PC-3 (cell line): Measurements from ENCODE around the gene TNFRSF18. TPM values are rescaled to one million over a fixed set of nuclear protein-coding genes. Genes with fewer than 3 reads are reported as not detected.
A peak's percentile ranks its signal among the peaks of the same experiment; 100 is the strongest.

Source experiments
- ATAC-seq: fragments of 200-7000 bp; cut with Tn5 transposase; 2 replicates; pipeline ENCODE4 v1.9.1; 2020; ENCODE audit warnings: mild to moderate bottlenecking, moderate library complexity
- BruUV-seq: library from RNA; stranded (reverse); fragments of 400-500 nt; replicated peaks from 2 replicates; lab custom pipeline; 2021; lab: Mats Ljungman, UMichigan
- CTCF ChIA-PET: fragments of 300-600 bp; sonication (Branson Sonifier 250); formaldehyde crosslinking; loops from one replicate; lab custom pipeline; 2022; ENCODE audit warnings: antibody characterized with exemption; lab: Charles Lee
- POLR2A ChIA-PET: fragments of 300-600 bp; sonication (Branson Sonifier 250); formaldehyde crosslinking; loops from one replicate; lab custom pipeline; 2022; ENCODE audit warnings: antibody characterized with exemption; ENCODE audit not compliant: unreplicated experiment; lab: Charles Lee
- DNase-seq: peaks from one replicate; pipeline ENCODE4 v3.0.0-alpha.2; 2015
- H2AFZ ChIP-seq: fragments of 300-600 bp; sonication (generic); 2 replicates; pipeline ENCODE4 v1.6.0; 2016; ENCODE audit warnings: antibody characterized with exemption, low read length
- H3F3A ChIP-seq: fragments of 300-600 bp; sonication (generic); one replicate; pipeline ENCODE4 v1.6.0; 2017; ENCODE audit warnings: antibody characterized with exemption, low read length, control low read depth, mild to moderate bottlenecking; ENCODE audit not compliant: unreplicated experiment
- H3K27ac ChIP-seq: fragments of 300-600 bp; sonication (generic); 2 replicates; pipeline ENCODE4 v1.5.1; 2016; ENCODE audit warnings: mild to moderate bottlenecking, low read length
- H3K27me3 ChIP-seq: fragments of 300-600 bp; sonication (generic); 2 replicates; pipeline ENCODE4 v1.6.1; 2016; ENCODE audit warnings: low read length, mixed read lengths
- H3K36me3 ChIP-seq: fragments of 300-600 bp; sonication (generic); 2 replicates; pipeline ENCODE4 v1.6.1; 2016; ENCODE audit warnings: low read depth, mixed run types, low read length, mixed read lengths
- H3K4me1 ChIP-seq: fragments of 300-600 bp; sonication (generic); 2 replicates; pipeline ENCODE4 v1.5.1; 2016; ENCODE audit warnings: low read length; ENCODE audit not compliant: insufficient read depth
- H3K4me2 ChIP-seq: fragments of 300-600 bp; sonication (generic); 2 replicates; pipeline ENCODE4 v1.6.0; 2016; ENCODE audit warnings: low read length
- H3K4me3 ChIP-seq: fragments of 300-600 bp; sonication (generic); 2 replicates; pipeline ENCODE4 v1.5.1; 2016; ENCODE audit warnings: mild to moderate bottlenecking, low read length, mixed read lengths
- H3K79me2 ChIP-seq: fragments of 300-600 bp; sonication (generic); 2 replicates; pipeline ENCODE4 v1.6.1; 2017; ENCODE audit warnings: low read length, mixed read lengths
- H3K9ac ChIP-seq: fragments of 300-600 bp; sonication (generic); 2 replicates; pipeline ENCODE4 v1.6.0; 2016; ENCODE audit warnings: mild to moderate bottlenecking, low read length
- H3K9me2 ChIP-seq: fragments of 300-600 bp; sonication (generic); replicated peaks from 2 replicates; pipeline ENCODE4 v1.6.1; 2016; ENCODE audit warnings: mixed run types, low read length, mixed read lengths
- H3K9me3 ChIP-seq: fragments of 300-600 bp; sonication (generic); 2 replicates; pipeline ENCODE4 v1.6.1; 2016; ENCODE audit warnings: low read length, mixed read lengths
- H4K20me1 ChIP-seq: fragments of 300-600 bp; sonication (generic); 2 replicates; pipeline ENCODE4 v1.6.1; 2016; ENCODE audit warnings: low read length, mixed read lengths
- CTCF ChIP-seq: fragments of 300-600 bp; sonication (generic); conservative IDR thresholded peaks from 2 replicates; pipeline ENCODE4 v1.5.1; 2017; ENCODE audit warnings: antibody characterized with exemption, low read depth, mild to moderate bottlenecking, low read length
- EZH2 ChIP-seq: fragments of 300-600 bp; sonication (generic); IDR thresholded peaks from one replicate; pipeline ENCODE4 v1.6.1; 2017; ENCODE audit warnings: antibody characterized with exemption, mild to moderate bottlenecking, low read length; ENCODE audit not compliant: unreplicated experiment
- EZH2phosphoT487 ChIP-seq: fragments of 300-600 bp; sonication (generic); IDR thresholded peaks from 2 replicates; pipeline ENCODE4 v1.6.1; 2018; ENCODE audit warnings: mild to moderate bottlenecking, antibody characterized with exemption, low read length, borderline replicate concordance
- intact Hi-C: fragments of 100-400 bp; cut with micrococcal nuclease; formaldehyde crosslinking; loops from 2 replicates; pipeline ENCODE4 v1.9.0; 2023
- total RNA-seq: library from RNA; depleted of rRNA; stranded (reverse); fragments of >200 nt; gene quantifications from 2 replicates; pipeline ENCODE4 v1.2.3, GENCODE V29; 2014

TNFRSF18 gene
- total RNA-seq, 1 experiment from 2014 or later = 87.2 TPM

GRCh38 chr1:1207571-1207892 is 1.1 kb upstream of the TNFRSF18 start:
- Histone ChIP-seq H3K27ac (peak overlapping the region; percentile 9; the same call in 1 of the 2 replicates), H3K4me3 (peak overlapping the region; percentile 60; the same call in 1 of the 2 replicates), H4K20me1 (no peaks in the 10 kb centered on the region), H3K27me3 (no peaks in the 10 kb centered on the region), H3K36me3 (no peaks in the 10 kb centered on the region), H3K4me1 (peaks cover 25% of the 10 kb centered on the region), H3K9me3 (no peaks in the 10 kb centered on the region), H2AFZ (peak overlapping the region; percentile 15; the same call in 1 of the 2 replicates), H3F3A (no peaks in the 10 kb centered on the region), H3K79me2 (peaks cover 12% of the 10 kb centered on the region), H3K9ac (no peak overlapping the region), H3K9me2 (no peaks in the 10 kb centered on the region), H3K4me2 (peak overlapping the region; percentile 84)
- ChIA-PET CTCF (interaction anchor here (1.0 kb wide), 1 partner anchor 86 kb away, joined by 3 read pairs; no protein-coding TSS in a partner anchor), POLR2A (no interaction called here)
- intact Hi-C loops = no loop called here
- DNase-seq = peak; percentile 33
- TF ChIP-seq EZH2 (no peak), EZH2phosphoT487 (no peak), CTCF (no peak)
- no TSS peak for BruUV-seq
- ATAC-seq = no peak

GRCh38 chr1:1206966-1207531 is 657 bp upstream of the TNFRSF18 start:
- H3K36me3 ChIP-seq = no peaks in the 10 kb centered on the region
- TF ChIP-seq CTCF = peak; percentile 31; the same call in 1 of the 2 replicates
- no peak for TF ChIP-seq EZH2phosphoT487
- peaks cover 12% of the 10 kb centered on the region for H3K79me2 ChIP-seq
- DNase-seq = peak; percentile 20
- H3K27ac ChIP-seq = no peak overlapping the region
- H3K27me3 ChIP-seq = no peaks in the 10 kb centered on the region
- BruUV-seq = no TSS peak
- peak overlapping the region; percentile 66 for H2AFZ ChIP-seq
- no peaks in the 10 kb centered on the region for H3F3A ChIP-seq
- ATAC-seq = peak; percentile 6; the same call in 1 of the 2 replicates
- H3K9me2 ChIP-seq = no peaks in the 10 kb centered on the region
- H3K9me3 ChIP-seq = no peaks in the 10 kb centered on the region
- ChIA-PET POLR2A (no interaction called here), CTCF (interaction anchor here (1.0 kb wide), 1 partner anchor 85 kb away, joined by 3 read pairs; no protein-coding TSS in a partner anchor)
- H4K20me1 ChIP-seq = no peaks in the 10 kb centered on the region
- intact Hi-C loops = no loop called here
- H3K4me1 ChIP-seq = peaks cover 25% of the 10 kb centered on the region
- H3K4me2 ChIP-seq = peak overlapping the region; percentile 93
- H3K4me3 ChIP-seq = peak overlapping the region; percentile 68
- peak overlapping the region; percentile 63; the same call in 1 of the 2 replicates for H3K9ac ChIP-seq

- Histone ChIP-seq H3K27me3 (no peaks in the 10 kb centered on the region), H3F3A (no peaks in the 10 kb centered on the region), H3K27ac (no peak overlapping the region), H3K9ac (peak overlapping the region; percentile 63), H2AFZ (peak overlapping the region; percentile 66), H3K4me3 (peak overlapping the region; percentile 68), H3K9me3 (no peaks in the 10 kb centered on the region), H4K20me1 (no peaks in the 10 kb centered on the region), H3K36me3 (no peaks in the 10 kb centered on the region), H3K4me1 (peaks cover 25% of the 10 kb centered on the region), H3K4me2 (peak overlapping the region; percentile 93), H3K79me2 (peaks cover 12% of the 10 kb centered on the region), H3K9me2 (no peaks in the 10 kb centered on the region)
- intact Hi-C loops = no loop called here
- DNase-seq (no peak), ATAC-seq (no peak)
- no peak for TF ChIP-seq EZH2
- TF ChIP-seq CTCF = no peak
- TF ChIP-seq EZH2phosphoT487 = no peak
- BruUV-seq = no TSS peak
- CTCF ChIA-PET = no interaction called here
- POLR2A ChIA-PET = no interaction called here
These were observed 520 bp downstream of the TNFRSF18 start for GRCh38 chr1:1205769-1206375.
